DMS53 (cell line): ENCODE data around the gene RAB27A.

Source experiments
- DNase-seq: peaks from one replicate; lab custom pipeline; 2025; lab: John Stamatoyannopoulos, UW

RAB27A gene

GRCh38 chr15:55222588-55222987 is 67.0 kb downstream of the RAB27A start:
- DNase-seq, result no peak

- peak; percentile 19 for DNase-seq
Measured at GRCh38 chr15:55221090-55222011, 68.3 kb downstream of the RAB27A start.

- DNase-seq, result no peak
Measured at GRCh38 chr15:55220606-55221005, 69.0 kb downstream of the RAB27A start.

- DNase-seq, result no peak
Measured at GRCh38 chr15:55218056-55218455, 71.6 kb downstream of the RAB27A start.

GRCh38 chr15:55204464-55204863 is 85.1 kb downstream of the RAB27A start:
- DNase-seq, result peak; percentile 35

- no peak for DNase-seq
Measured at GRCh38 chr15:55202206-55202605, 87.4 kb downstream of the RAB27A start.

GRCh38 chr15:55198706-55199105 is 90.9 kb downstream of the RAB27A start:
- no peak for DNase-seq

GRCh38 chr15:55197719-55198118 is 91.9 kb downstream of the RAB27A start:
- no peak for DNase-seq

GRCh38 chr15:55197362-55197705 is 92.3 kb downstream of the RAB27A start:
- no peak for DNase-seq

- peak; percentile 98 for DNase-seq
Measured at GRCh38 chr15:55196458-55197361, 92.9 kb downstream of the RAB27A start, which contains the start of gene RSL24D1. RSL24D1 (minus strand) TSS chr15:55196941; CDS start chr15:55196890, 51 bp downstream.

GRCh38 chr15:55195996-55196395 is 93.6 kb downstream of the RAB27A start:
- DNase-seq, result no peak

GRCh38 chr15:55194256-55194655 is 95.4 kb downstream of the RAB27A start:
- DNase-seq, result no peak

GRCh38 chr15:55186331-55186730 is 103.3 kb downstream of the RAB27A start:
- DNase-seq, result no peak

GRCh38 chr15:55183679-55184078 is 105.9 kb downstream of the RAB27A start:
- DNase-seq, result peak; percentile 29

GRCh38 chr15:55179141-55179540 is 110.5 kb downstream of the RAB27A start:
- DNase-seq, result no peak

GRCh38 chr15:55170361-55170760 is 119.3 kb downstream of the RAB27A start:
- DNase-seq, result no peak

- DNase-seq, result peak; percentile 84
Measured at GRCh38 chr15:55168350-55168974, 121.2 kb downstream of the RAB27A start.

- no peak for DNase-seq
Measured at GRCh38 chr15:55164284-55164683, 125.3 kb downstream of the RAB27A start.
